Measurements from ENCODE around the gene MICU1. TPM values are rescaled to one million over a fixed set of nuclear protein-coding genes. Genes with fewer than 3 reads are reported as not detected.

MICU1 gene
- total and polyA plus RNA-seq, 2 of the 13 experiments (the other 11 are each of a cell fraction or from before 2014, with no cell fraction given) = 32.5 to 56.1 TPM

DNA sequence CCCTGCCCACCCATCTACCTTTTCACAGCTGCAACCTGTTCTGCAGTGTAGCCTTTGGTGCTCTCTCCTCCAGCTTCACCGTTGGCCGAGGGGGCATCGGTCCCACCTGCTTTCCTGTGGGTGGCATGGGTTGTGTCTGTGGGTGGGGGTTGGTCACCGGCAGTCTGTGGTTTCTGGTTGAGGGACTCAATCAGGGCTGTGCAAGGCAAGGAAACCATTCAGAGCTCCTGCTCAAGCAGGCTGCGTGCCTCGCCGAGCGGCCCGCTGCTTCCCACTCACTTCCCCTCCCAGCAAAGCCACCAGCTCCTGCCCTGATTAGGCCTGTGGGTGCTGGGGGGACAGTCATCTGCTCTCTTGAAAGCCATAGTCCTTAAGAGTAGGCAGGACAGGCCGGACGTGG lies 280.9 kb downstream of the MICU1 start (continued):
- no peak for TF ChIP-seq TCF7 (IDR thresholded peaks at IDR 0.05; ENCODE audit: low read depth)
- no peak for TF ChIP-seq NBN (conservative IDR thresholded peaks at IDR 0.05)
- no peak for TF ChIP-seq SPEN (CRISPR knock-in tag; IDR thresholded peaks at IDR 0.05; ENCODE audit: low read depth)

- H3K27ac ChIP-seq (ENCODE audit: extremely low read length, insufficient read depth, low read length) = no peak overlapping the region
- in situ Hi-C loops (cut with HindIII; ENCODE audit: extremely low pct_ligation_motif_present, low pct_unique_long_range_greater_than_20kb) (loop anchor here (25.0 kb wide), 1 partner anchor 256 kb away; the partner anchor contains the start of gene SPOCK2), intact Hi-C loops (cut with micrococcal nuclease; ENCODE audit: unreplicated experiment) (no loop called here)
- no peak overlapping the region for H3K4me2 ChIP-seq (ENCODE audit: low read depth, low read length)
- H4K20me1 ChIP-seq (ENCODE audit: insufficient read depth, low read length) = no peaks in the 10 kb centered on the region
- no peaks in the 10 kb centered on the region; a peak in 1 of 5 replicates for H3K27me3 ChIP-seq (ENCODE audit: control insufficient read depth in 1 of 2, insufficient read depth in 2 of 2, low read length in 2 of 2)
- ChIA-PET CTCF (ENCODE audit: low intra/inter-chr PET ratio, low total read pairs) (no interaction called here), POLR2A (interaction anchor here (1.1 to 1.2 kb wide), 2 partner anchors 11 to 12 kb away, joined by 3 to 5 read pairs; partner anchors contain the start of gene DNAJB12)
- no peak for FAIRE-seq
- no peaks in the 10 kb centered on the region for H3K79me2 ChIP-seq (ENCODE audit: insufficient read depth, low read length)
- H3K36me3 ChIP-seq (replicated peaks in 1 of 2; ENCODE audit: control insufficient read depth in 1 of 2, insufficient read depth in 2 of 2, low read length in 2 of 2) = peaks cover 13 to 37% of the 10 kb centered on the region in 2 experiments; a peak in 4 of 5 replicates
- no peak overlapping the region for H3K4me3 ChIP-seq (replicated peaks in 1 of 3; ENCODE audit: insufficient read depth in 1 of 3, low read depth in 2 of 3, low read length in 3 of 3)
- TF ChIP-seq ZNF496 (CRISPR knock-in tag; IDR thresholded peaks at IDR 0.05; ENCODE audit: insufficient replicate concordance) (no peak), LCORL (IDR thresholded peaks at IDR 0.05) (no peak), LCORL (CRISPR knock-in tag; IDR thresholded peaks at IDR 0.05) (no peak), ZNF282 (IDR thresholded peaks at IDR 0.05; ENCODE audit: partially characterized antibody) (no peak), ZNF383 (CRISPR knock-in tag; IDR thresholded peaks at IDR 0.05; ENCODE audit: borderline replicate concordance) (no peak), SATB2 (CRISPR knock-in tag; IDR thresholded peaks at IDR 0.05) (no peak), TOPORS (CRISPR knock-in tag; IDR thresholded peaks at IDR 0.05) (no peak), MBNL3 (CRISPR knock-in tag; conservative IDR thresholded peaks at IDR 0.05) (no peak), ZNF605 (CRISPR knock-in tag; IDR thresholded peaks at IDR 0.05) (no peak), HMGXB4 (CRISPR knock-in tag; IDR thresholded peaks at IDR 0.05; ENCODE audit: borderline replicate concordance in 1 of 2, low read depth in 1 of 2) (no peak), ZNF121 (CRISPR knock-in tag; IDR thresholded peaks at IDR 0.05) (no peak), MXD1 (CRISPR knock-in tag; IDR thresholded peaks at IDR 0.05) (no peak)
- no peak overlapping the region for H2AFZ ChIP-seq (ENCODE audit: low read length)
- no peaks in the 10 kb centered on the region for H3K4me1 ChIP-seq (ENCODE audit: insufficient read depth, low read length)
- H3K9me3 ChIP-seq (ENCODE audit: low read length) = no peaks in the 10 kb centered on the region
- ATAC-seq = no peak
- WGBS (ENCODE audit: low lambda C conversion rate) = 100% methylated on average over 5 of the region's 5 CpGs
- no peak overlapping the region for H3K9ac ChIP-seq (ENCODE audit: insufficient read depth, low read depth, low read length)
- DNase-seq (ENCODE audit: low spot score) = no peak
- no TSS peak for BruUV-seq (replicated peaks)
Observed at GRCh38 chr10:72342911-72343310, 283.0 kb downstream of the MICU1 start.

Measured in HepG2 (cell line).